CD4-positive, alpha-beta T cell treated with Interleukin-4 for 4 hours (primary cell): Measurements from ENCODE around the gene HNRNPR.
"Not testable (repeated sequence)": the region's sequence is repeated elsewhere in the genome, so short reads cannot be mapped to it uniquely, and the experiment has no call there.

Experiments
- DNase-seq: peaks from one replicate; pipeline ENCODE4 v3.0.0-alpha.2; 2020

The HNRNPR gene

DNA sequence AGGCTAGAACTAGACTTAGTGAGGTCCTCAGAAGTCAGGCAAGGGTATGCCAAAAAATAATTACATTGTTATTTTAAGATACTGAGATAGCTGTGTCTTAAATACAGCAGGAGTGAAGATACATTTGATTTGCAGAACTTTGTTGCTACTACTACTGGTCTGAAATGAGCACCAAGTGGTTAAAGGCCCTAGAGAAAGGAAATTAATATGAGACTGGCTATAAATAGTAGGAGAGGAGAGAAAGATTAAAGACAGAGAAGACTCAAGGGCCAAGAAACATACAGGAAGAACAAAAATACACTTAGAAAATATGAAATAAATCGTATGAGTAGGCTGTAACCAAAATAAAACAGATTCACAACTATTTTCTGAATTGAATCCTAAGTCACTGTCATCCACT, 21.3 kb downstream of the HNRNPR start:
- no peak for DNase-seq

DNA sequence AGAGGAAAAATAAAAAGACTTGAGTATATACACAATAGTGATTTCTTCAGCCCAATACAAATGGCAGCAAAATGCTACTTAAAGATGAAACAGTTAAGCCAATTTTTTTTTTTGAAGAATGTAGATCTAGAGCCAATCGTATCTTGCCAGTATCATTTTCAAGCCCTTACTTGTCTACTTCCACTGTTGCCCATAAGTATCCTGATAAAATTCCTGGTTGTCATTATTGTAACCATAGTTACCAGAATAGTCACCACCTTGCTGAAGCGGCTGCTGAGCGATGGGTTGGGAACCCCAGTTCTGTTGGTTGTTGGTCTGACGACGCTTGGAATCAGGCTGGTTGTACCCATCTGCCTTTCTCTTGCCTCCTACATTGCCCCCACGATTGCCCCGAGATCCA, 33.8 kb downstream of the HNRNPR start:
- not testable (repeated sequence) for DNase-seq

DNA sequence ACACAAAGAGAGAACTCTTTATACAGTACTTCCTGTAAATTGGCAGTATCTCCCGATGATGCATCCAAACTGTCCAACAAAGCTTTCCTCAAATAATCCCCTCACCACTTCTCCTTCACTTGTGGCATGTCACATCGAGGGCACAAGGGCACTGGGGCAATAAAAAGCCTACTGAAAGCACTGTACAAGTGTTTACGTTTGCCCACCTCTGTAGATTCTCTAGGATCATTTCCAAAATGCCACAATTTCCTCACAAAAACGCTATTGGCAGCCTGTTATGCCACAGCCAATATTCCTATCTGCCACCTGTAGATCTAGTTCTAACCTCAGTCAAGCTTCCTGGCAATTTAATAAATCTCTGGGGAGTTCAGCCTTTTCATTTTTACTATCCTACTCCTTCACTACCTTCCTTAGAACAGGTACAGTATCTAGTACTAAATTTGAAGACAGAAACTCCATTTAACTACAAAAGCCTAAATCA, 39.9 kb downstream of the HNRNPR start:
- DNase-seq = no peak

DNA sequence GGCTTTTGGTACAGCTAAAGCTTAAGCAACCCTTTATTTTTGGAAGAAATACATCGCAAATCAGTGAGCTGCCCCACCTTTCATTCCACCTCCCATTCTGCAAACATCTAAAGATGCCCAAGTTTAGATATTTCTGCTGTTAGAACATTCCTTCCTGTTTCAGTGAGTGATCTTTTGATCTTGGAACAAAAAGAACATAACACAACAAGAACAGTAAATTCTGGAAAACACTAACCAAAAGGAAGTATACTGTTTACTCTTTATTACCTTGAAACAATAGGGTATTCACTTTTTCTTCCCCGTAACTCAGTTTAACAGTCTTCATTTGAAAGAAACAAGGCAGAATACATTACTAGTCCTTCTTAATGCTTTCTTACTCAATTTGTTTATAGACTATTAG, 40.6 kb downstream of the HNRNPR start:
- no peak for DNase-seq

DNA sequence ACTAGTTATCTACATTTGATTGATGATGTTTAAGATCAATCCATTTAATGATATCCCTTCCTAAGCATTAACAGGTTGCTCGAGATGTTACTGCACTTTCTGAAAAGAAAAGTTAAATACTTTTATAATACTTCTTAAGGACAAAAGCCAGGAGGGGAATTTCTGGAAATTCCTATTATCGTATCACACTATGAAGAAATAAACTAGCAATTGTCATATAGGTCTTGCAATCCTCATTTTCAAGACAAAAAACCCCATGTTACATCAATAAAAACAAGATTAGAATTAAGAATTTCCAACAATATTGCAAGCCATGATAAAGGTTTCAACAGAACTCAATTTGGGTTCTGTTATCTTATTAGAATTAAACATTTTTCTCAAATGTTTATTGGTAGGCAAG, 47.2 kb downstream of the HNRNPR start:
- DNase-seq = no peak

DNA sequence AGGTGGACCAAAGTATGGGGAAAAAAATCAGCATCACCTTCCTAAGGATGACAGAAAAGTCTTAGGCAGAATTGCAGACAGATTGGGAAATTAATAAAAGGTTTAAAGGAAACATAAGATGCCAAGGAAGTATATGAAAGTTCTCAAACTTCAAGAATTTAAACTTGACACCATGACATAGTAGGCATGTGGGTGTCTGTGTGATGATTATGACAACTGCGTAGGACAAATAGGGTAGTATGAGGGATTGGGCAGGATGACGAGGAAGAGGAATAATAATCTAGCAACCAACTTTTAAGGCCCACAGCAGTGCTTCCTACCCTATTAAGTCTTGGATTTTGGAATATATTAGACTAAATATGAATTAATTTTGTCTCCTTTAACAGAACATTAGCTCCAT, 52.4 kb downstream of the HNRNPR start:
- DNase-seq = no peak

DNA sequence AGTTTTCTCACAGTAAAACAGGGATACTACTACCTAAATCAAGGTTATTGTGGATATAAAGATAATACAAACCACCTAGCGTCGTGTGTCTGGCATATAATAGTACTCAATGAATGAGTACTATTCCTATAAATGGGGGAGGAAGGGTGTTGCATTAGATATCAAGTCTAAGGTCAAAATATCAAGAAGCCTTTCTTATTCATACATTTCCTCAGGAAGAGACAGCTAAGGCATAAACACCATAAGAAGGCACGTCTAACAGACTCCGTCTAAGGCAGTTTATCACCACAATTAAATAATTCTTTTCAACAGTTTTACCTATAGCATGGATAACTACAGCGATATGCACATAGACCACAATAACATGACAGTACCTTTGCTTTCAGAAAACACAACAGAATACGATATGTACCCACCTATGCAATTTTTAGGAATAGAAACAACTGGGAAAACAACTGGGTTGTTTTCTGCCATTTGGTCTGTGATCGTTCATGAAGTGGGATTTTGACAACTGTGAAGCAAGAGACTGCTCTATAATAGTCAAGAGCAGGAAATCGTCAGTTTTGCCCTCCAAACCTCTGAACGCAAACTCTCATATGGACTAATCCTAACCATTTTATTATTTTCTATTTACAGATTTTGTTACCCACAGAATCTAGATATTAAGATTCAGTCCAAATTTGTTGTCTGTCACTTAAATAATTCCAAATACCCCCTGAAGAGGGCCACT, 53.1 kb downstream of the HNRNPR start:
- DNase-seq = no peak

DNA sequence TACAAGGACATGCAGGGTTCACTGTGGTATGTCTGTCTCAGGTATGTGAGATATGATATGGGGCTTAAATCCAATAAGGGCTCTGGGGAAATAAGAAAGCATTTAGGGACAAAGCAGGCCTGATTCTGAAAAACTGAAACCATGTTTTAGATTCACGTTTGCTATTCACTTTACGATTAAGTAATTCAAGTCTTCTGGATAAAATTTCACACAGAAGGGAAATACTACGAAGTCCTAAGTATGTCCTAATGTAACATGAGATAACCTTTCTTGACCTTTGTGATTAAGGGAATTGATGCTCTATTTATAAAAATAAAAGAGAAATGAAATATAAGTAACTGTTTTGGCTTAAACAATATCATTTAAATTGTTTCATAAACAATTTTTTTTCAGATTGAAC, 55.4 kb downstream of the HNRNPR start:
- no peak for DNase-seq

DNA sequence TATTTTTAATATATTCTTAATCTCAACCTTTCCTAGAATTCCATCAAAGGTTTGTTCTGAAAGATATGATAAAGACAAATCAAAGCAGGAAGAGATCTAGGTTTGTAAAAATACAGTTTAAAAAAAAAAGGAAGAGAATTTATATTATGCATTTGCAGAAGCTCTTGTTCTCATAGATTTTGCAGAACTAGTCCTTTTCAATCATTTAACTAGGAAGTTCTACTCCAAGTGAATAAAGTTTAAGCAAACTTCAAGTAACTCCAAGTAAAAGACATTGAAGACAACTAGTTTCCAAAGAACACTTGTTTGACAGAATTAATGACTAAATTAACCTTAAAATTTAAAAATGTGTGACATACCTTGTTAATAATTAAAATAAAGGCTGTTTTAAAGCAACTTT, 55.9 kb downstream of the HNRNPR start:
- DNase-seq = no peak

DNA sequence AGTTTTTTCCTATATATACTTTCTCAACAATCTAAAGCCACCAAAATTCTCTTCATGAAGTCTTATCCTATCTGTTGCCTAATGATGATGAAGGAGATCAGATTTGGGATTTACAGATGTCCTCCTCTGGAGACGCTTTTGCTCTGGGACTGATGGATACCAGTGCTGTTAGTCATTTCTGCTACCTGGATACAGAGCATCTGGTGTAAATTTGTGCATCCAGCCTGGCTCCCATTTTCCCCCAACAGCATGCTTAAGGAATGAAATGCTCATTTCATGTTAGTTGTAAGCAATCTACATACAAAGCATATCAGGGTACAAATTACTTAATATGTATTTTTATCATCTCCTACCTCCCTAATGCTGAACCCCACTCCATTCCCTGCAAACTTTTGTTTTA, 57.7 kb downstream of the HNRNPR start:
- DNase-seq = no peak

DNA sequence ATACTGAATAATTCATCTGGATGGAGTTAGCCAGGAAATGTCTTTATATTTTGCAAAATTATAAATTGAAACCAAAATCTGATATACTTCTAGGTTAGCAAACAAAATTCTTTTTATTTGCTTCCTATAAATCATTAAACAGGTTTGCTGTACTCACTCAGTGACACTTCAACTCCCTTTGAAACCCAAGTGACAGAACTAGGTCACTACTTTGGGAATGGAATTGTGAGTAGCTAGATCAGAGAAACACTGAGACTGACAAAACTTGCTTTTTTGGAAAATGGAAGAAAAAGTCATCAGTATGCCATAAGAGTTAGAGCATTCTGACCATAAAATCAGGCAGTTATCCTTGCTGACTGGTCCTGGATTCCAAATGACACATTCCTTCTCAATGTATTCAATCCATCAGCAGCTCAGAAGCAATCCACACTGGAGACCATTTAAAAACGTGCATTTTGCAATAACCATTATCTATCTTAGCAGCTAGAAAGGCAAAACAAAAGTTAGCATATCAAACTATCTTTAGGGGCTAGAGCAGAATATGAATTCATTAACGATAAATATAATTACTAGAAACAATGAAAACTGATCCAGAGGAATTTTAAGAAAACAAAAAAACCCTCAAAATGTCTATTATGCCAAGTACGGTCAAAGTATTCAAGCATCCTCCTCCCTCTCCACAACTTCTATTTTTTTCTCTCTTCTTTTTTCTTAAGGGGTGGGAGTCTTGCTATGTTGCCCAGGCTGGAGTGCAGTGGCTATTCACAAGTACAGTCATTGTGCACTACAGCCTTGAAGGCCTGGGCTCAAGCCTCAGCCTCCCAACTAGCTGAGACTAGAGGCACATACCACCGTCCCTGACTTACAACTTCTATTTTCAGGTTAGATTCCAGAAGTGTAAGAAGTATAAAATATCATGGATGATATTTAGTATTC, 60.1 kb downstream of the HNRNPR start:
- DNase-seq = no peak

DNA sequence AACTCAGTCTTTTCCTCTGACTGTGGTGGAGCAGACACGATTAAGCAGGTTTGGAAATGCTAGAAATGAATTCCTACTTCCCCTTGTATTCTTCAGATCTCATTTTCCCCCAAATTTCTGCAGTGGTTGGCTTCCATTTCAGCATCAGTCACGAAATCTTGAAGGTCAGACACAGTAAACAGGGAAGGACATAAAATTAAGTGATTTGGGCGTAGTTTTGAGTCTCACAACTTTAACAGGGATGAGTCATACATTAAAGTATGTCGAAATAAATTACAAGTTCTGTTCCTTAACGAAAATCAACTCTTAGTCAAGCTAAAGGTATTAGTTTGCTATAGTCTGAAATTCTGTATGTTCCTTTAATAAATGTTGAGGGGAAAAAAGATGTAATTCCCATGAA, 61.1 kb downstream of the HNRNPR start:
- peak; percentile 10 for DNase-seq

DNA sequence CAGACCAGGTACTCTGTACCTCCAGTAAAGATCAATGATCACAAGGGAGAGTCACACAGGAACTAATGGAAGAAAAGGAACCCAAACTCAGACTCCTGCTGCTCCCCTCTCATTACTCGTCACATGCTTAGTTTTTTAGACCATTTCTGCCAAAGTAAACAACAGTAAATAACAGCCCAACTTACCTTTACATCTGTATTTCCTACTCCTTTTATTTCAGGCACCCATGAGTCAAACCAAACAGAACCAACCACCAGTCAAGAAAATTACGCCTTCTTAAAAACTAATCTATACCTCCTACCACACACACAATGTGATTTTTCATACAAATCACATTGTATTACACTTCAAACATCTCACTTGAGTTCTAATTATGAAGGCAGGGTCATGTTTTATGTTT, 65.4 kb downstream of the HNRNPR start:
- no peak for DNase-seq

DNA sequence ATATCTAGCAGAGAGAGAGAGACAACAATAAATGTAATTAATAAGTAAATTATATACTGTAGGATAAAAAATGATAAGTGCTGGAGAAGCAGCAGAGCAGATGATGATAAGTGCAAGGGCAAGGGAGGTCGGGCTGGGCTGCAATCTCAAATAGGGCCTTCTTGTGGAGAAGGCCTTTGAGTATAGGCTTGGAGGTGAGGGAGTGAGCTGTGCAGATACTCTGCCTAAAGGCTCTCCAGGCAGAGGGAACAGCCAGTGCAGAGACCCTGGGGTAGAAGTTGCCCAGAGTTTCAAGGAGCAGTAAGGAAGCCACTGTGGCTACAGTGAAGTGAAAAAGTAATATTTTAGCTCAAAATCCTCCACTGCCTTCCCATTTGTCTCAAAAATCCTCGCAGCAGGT, 67.6 kb downstream of the HNRNPR start:
- DNase-seq = no peak

DNA sequence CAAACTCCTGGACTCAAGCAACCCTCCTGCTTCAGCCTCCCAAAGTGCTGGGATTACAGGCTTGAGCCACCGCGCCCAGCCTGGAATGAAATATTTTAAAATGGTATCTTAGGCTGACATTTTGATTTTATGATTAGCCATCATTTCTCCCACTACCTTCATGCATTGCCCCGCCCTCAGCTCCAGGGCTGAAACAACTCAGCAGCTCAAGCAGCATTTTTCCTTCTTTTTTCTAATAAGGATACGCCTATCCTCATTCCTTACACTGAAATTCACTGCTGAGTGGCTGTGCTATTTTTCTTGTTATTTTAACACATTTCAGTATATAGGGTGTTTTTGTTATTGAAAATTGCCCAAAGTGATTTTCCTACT, 70.0 kb downstream of the HNRNPR start:
- DNase-seq = no peak

DNA sequence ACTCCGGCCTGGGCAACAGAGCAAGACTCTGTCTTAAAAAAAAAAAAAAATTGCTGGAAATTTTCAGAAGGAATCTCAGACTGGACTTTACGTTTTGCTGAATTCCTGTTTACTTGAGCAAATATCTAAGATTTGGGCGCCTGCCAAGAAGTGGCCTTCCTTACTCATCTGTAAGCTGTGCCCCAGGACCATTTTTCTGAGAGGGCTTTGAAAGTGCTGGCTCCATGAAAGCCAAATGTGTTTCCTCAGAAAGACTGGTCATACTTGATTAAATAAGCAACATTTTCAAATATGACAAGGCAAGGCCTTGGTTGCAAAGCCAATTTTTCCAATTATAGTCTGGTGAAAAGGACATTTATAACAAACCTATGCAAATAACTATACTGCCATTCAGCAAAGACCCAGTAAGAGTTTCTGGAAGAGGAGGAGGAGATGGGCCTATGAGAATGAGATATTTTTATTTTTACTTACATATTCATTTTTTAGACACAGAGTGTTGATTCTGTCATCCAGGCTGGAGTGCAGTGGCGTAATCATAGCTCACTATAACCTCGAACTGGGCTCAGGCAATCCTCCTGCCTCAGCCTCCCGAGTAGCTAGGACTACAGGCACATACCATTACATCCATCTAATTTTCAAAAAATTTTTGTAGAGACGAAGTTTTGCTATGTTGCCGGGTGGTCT, 70.5 kb downstream of the HNRNPR start:
- no peak for DNase-seq

DNA sequence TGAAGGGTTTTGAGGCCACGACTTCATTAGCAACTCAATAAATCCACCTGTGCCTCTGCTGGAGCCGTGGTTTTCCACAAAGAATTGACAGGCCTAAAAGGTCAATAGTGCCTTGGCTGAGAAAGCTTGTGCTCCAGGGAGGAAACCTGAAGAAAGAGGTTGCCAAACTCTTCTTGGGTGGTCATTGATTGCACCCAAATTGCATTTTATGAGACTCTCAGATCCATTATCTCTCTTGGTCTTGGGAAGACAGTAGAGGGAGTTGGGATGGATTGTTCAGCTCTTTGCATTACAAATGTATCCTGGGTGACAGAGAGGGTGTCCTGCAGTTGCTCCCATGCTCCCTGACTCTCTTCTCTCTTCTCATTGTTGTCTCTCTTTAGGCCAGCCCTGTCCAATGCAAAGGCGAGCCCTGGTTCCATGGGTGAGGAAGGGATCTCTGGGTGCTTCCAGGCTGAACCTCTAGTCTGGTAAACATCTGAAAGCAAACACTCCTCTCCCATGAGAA, 80.7 kb downstream of the HNRNPR start:
- DNase-seq = no peak

DNA sequence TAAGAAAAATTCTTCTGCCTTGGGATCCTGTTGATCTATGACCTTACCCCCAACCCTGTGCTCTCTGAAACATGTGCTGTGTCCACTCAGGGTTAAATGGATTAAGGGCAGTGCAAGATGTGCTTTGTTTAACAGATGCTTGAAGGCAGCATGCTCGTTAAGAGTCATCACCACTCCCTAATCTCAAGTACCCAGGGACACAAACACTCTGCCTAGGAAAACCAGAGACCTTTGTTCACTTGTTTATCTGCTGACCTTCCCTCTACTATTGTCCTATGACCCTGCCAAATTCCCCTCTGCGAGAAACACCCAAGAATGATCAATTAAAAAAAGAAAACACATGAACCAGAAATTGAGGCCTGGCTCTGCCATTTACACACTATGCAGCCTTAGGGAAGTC, 86.0 kb downstream of the HNRNPR start:
- DNase-seq = not testable (repeated sequence)

DNA sequence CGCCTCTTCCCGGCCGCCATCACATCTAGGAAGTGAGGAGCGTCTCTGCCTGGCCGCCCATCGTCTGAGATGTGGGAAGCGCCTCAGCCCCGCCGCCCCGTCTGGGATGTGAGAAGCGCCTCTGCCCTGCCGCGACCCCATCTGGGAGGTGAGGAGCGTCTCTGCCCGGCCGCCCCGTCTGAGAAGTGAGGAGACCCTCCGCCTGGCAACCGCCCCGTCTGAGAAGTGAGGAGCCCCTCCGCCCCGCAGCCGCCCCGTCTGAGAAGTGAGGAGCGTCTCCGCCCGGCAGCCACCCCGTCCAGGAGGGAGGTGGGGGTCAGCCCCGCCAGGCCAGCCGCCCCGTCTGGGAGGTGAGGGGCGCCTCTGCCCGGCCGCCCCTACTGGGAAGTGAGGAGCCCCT, 86.7 kb downstream of the HNRNPR start:
- DNase-seq = not testable (repeated sequence)
